Activated CD4-positive, alpha-beta T cell treated with anti-CD3 and anti-CD28 coated beads, Interleukin-2, amount 50 U/mL, for 24 hours (primary cell): ENCODE data around the gene EIF5AL1.
"Not testable (repeated sequence)": the region's sequence is repeated elsewhere in the genome, so short reads cannot be mapped to it uniquely, and the experiment has no call there.

ENCODE experiments used
- DNase-seq, 2 donors: peaks; one replicate each; pipeline ENCODE4 v3.0.0-alpha.2; 2020; ENCODE audit warnings: low read depth in 1 of 2, low spot score in 1 of 2

Gene EIF5AL1

GRCh38 chr10:79509306-79509933 lies 2.9 kb upstream of the EIF5AL1 start:
- DNase-seq: not testable (repeated sequence)

- not testable (repeated sequence) for DNase-seq
These were observed 2.3 kb upstream of the EIF5AL1 start for GRCh38 chr10:79509934-79510508.

DNA sequence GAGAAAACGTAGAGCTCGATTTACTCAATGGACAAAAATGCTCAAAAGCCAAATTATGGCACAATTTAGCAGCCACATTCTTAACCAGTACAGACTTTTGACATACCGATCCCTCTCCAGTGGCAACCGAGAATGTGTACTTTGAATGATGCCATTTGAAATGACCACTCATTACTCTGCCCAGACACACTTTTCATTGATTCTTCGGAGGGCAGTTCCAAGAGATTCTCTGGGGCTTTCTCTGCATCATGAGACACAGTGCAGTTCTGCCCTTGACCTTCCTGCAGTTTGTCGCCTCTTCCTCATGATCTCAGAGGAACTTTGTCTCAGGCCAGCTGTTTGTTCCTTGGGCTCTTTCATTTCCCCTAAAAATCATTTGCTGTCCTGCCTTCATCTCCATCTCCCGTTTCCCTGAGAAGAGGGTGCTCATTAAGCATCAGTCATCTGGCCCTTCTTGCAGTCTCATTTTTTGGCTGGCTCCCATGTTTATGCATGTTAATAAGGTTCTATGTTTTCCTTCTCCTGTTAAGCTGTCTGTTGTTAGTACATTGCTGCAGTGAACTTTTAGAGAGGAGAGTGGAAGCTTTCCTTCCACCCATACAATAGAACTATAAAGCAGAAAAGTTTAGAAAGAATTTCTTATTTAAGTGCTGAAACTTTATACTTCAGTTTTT lies 4.3 kb downstream of the EIF5AL1 start:
- DNase-seq: not testable (repeated sequence)

DNA sequence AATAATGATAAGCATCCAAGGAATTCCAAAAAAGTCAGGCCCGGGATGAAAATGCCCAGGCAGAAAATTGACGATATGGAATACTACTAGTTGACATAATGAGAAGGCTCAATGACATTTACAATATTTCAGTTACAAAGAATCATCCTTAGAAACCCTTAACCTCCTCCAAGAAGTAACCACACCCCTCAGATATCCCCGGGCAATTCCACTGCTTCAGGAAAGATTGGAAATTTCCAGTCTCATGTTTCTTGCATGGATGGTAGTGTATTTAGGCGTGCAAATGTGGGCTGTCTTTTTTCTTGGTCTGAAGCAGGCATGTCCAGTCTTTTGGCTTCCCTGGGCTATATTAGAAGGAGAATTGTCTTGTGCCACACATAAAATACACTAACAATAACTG lies 5.2 kb downstream of the EIF5AL1 start:
- not testable (repeated sequence) for DNase-seq

DNA sequence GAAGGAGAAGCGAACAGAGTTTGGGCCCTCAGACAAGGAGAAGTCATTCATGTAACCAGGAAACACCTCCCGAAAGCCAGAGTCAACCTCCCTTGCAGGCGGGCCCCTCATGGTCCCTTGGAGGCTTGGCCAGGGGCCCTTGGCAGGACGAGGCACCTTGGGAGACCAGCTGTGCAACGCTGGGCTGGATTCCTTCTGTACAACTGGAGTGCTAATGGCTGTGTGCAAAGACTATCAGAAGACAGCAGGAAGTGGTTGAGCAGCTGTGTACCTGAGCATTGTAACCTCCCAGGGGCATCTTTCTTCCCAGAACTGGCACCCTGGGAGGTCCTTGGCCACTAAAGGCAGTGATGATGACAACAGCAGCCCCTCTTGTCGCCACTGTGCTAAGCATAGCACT lies 9.4 kb downstream of the EIF5AL1 start:
- DNase-seq: not testable (repeated sequence)

DNA sequence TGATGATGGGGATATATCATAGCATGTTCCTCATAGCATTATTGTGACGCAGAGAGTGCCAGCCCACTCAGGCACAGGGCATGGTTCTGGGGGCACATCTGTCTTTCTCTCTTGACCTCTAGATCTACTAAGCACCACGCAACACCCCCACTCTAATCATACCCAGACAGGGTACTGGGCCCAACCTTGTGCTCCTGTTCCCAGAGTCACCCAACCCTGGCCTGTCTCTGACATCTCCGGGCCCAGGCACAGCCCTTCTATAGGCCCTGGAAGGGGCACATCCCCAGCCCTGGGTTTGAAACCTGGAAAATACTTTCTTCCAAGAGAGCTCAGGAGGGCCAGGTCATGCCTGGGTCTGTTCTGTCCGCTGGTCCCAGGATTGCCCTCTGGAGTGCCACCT lies 10.1 kb downstream of the EIF5AL1 start:
- DNase-seq: not testable (repeated sequence)

DNA sequence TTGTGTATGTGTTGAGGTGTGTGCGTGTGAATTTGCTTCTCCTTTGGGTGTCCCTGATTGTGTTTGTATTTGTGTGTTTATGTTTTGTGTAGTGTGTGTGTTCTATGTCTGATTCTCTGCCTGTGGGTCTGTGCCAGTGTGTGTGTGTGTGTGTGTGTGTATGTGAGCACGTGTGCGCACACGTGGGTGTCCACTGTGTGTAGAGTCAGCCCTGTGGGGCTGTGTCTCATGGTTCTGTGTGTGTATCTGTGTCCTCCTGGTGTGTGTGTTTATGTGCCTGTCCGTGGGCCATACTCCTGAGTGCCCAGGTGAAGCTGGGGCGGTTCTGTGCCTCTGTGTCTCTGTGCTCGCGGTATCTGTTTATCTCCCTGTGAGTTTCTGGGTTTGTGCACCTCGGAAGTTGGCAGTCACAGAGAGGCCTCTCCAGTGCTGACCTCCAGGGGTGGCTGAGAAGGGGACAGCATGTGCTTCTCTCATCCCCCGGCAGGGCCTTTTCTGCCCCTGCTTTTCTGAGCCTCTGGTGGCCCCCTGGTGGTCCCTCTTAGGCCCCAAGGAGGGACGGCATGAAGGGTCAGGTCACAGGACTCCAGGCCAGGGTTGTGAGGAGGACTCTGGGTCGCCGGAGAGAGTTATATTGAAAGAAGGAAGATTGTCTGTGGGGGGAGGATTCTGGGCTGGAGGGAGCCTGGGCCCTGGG lies 11.0 kb downstream of the EIF5AL1 start:
- not testable (repeated sequence) for DNase-seq

- not testable (repeated sequence) for DNase-seq
These were observed 12.8 kb downstream of the EIF5AL1 start for GRCh38 chr10:79525049-79525710.

- DNase-seq: not testable (repeated sequence)
These were observed 15.9 kb downstream of the EIF5AL1 start for GRCh38 chr10:79528261-79528660.

GRCh38 chr10:79533142-79533902 lies 21.0 kb downstream of the EIF5AL1 start:
- not testable (repeated sequence) for DNase-seq

GRCh38 chr10:79533903-79534175 lies 21.5 kb downstream of the EIF5AL1 start:
- DNase-seq: not testable (repeated sequence)

DNA sequence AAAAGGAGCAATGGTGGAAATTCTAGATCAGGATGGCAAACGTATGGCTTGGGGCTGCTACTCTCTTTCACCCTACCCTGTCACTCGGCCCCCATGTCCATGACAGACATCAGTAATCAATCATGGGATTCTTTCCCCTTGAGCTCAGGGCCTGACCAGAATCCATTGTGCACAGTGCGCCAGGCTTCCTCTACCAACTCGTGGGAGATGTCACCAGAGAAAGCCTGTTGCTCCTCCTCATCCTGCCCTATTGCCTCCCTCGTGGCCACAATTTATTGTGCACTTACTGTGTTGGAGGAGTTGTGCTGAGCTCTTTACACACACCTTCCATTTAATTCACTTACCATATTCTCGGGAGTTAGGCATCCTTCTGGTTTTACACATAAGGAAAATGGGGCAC lies 26.0 kb downstream of the EIF5AL1 start:
- not testable (repeated sequence) for DNase-seq

GRCh38 chr10:79540930-79541329 lies 28.6 kb downstream of the EIF5AL1 start:
- DNase-seq: not testable (repeated sequence)

DNA sequence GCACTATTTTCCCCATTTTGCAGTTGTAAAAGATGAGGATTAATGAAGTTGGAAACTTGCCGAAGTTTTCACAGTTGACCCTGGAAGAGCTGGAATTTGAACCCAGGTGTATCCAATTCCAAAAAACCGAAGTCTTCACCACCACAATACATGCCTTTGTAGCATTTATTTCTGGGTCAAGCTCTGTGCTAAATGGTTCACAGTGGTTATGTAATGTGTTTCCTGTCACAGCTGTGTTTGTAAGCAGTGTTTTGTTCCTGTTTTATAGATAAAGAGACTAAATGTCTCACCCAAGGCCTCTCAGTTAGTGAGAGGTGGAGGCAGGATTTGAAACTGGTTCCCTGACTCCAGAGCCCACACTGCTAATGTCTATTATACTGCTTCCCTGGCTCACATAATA lies 30.3 kb downstream of the EIF5AL1 start:
- DNase-seq: no peak

- DNase-seq: not testable (repeated sequence)
These were observed 32.1 kb downstream of the EIF5AL1 start for GRCh38 chr10:79544408-79544807.

DNA sequence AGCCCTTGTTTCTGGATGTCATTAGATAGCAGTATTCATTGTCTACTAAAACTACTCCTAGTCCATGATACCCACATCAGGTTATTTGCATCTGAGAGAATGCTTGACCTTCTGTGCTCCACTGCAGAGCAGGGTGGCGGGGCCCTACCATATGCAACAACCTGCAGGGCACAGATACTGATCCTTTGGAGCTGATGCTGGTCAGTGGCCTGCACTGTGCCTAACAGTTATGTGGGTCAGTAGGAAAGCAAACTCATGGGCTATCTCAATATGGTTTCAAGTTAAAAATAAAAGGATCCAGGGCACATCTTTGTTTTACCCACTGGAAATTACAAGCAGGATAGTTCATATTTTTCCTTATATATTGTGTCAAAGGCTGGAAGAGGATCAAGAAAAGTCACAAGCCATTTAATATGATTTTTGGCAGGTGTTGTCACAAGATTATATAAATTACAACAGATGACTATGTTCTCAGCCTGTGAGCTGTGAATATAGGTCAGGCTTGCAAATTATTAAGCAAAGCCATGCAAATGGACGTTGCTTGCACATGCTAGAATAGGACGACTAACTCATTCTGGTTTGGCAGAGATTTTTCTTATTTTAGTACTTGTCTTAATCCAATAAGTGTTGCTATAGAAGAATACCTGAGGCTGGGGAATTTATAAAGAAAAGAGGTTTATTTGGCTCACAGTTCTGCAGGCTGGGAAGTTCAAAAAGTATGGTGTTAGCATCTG lies 32.8 kb downstream of the EIF5AL1 start:
- not testable (repeated sequence) for DNase-seq

DNA sequence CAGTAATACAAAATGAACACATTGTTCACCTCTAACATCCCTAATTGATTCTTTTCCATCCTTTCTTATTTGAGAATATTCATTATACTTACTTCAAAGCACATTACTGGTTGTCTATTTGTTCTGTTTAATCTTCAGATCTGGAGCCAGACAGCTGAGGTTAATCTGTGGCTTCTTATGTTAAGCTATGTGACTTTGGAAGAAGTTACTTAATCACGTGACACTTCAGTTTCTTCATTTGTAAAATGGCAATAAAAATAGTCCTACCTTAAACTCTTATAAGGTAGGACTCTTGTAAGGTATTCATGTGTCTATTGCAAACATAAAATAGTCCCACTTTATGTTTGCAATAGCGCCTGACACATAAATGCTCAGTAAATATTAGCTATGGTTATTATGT lies 34.8 kb downstream of the EIF5AL1 start:
- DNase-seq: not testable (repeated sequence)

GRCh38 chr10:79547973-79548372 lies 35.6 kb downstream of the EIF5AL1 start:
- DNase-seq: no peak

DNA sequence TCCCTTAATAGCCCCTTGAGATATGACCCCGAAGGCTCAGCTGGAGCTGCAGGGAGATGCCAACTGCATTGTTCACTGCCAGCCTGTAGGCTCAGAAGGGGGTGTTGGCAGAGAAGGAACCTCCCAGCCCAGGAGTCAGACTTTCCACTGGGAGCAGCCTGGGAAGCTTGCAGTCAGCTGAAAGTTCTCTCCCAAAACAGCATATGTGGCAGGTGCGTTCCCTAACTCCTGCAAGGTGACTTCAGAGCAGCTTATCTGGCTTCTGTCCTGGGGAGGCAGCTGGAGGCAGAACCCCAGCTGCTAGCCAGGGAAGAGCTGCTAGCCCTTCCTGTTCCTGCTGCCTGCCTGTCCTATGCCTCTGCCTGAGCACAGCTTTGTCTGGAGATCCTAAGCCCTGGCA lies 39.8 kb downstream of the EIF5AL1 start:
- no peak for DNase-seq
